Measurements from ENCODE around the gene TRIM2.

TRIM2 gene

GRCh38 chr4:153297116-153297515 is 92.9 kb downstream of the TRIM2 start:
- DNase-seq (ENCODE audit: low read depth in 2 of 2): no peak
- no peak for TF ChIP-seq CTCF (IDR thresholded peaks at IDR 0.05; ENCODE audit: low read depth, low read length)
- no peak overlapping the region for H3K4me3 ChIP-seq (replicated peaks in 1 of 2; ENCODE audit: low read depth in 2 of 2, low read length in 2 of 2)

GRCh38 chr4:153310793-153311192 is 106.5 kb downstream of the TRIM2 start:
- TF ChIP-seq CTCF (IDR thresholded peaks at IDR 0.05; ENCODE audit: low read depth, low read length): no peak
- no peak overlapping the region for H3K4me3 ChIP-seq (replicated peaks in 1 of 2; ENCODE audit: low read depth in 2 of 2, low read length in 2 of 2)
- DNase-seq (ENCODE audit: low read depth in 2 of 2): no peak

GRCh38 chr4:153314915-153315314 is 110.7 kb downstream of the TRIM2 start:
- no peak for TF ChIP-seq CTCF (IDR thresholded peaks at IDR 0.05; ENCODE audit: low read depth, low read length)
- no peak overlapping the region for H3K4me3 ChIP-seq (replicated peaks in 1 of 2; ENCODE audit: low read depth in 2 of 2, low read length in 2 of 2)
- no peak for DNase-seq (ENCODE audit: low read depth in 2 of 2)

GRCh38 chr4:153318696-153319320 is 114.6 kb downstream of the TRIM2 start:
- peak; percentile 70 to 72 for DNase-seq (ENCODE audit: low read depth in 2 of 2)
- TF ChIP-seq CTCF (IDR thresholded peaks at IDR 0.05; ENCODE audit: low read depth, low read length): peak; percentile 77
- no peak overlapping the region for H3K4me3 ChIP-seq (replicated peaks in 1 of 2; ENCODE audit: low read depth in 2 of 2, low read length in 2 of 2)

- H3K4me3 ChIP-seq (replicated peaks in 1 of 2; ENCODE audit: low read depth in 2 of 2, low read length in 2 of 2): no peak overlapping the region
- no peak for DNase-seq (ENCODE audit: low read depth in 2 of 2)
- no peak for TF ChIP-seq CTCF (IDR thresholded peaks at IDR 0.05; ENCODE audit: low read depth, low read length)
These were observed 118.5 kb downstream of the TRIM2 start for GRCh38 chr4:153322791-153323190.

GRCh38 chr4:153324046-153324445 is 119.8 kb downstream of the TRIM2 start:
- DNase-seq (ENCODE audit: low read depth in 2 of 2): no peak
- H3K4me3 ChIP-seq (replicated peaks in 1 of 2; ENCODE audit: low read depth in 2 of 2, low read length in 2 of 2): no peak overlapping the region
- TF ChIP-seq CTCF (IDR thresholded peaks at IDR 0.05; ENCODE audit: low read depth, low read length): no peak

GRCh38 chr4:153325558-153325957 is 121.3 kb downstream of the TRIM2 start:
- DNase-seq (ENCODE audit: low read depth in 2 of 2): no peak
- TF ChIP-seq CTCF (IDR thresholded peaks at IDR 0.05; ENCODE audit: low read depth, low read length): no peak
- no peak overlapping the region for H3K4me3 ChIP-seq (replicated peaks in 1 of 2; ENCODE audit: low read depth in 2 of 2, low read length in 2 of 2)

All from cardiac fibroblast (primary cell).